Neural progenitor cell (in vitro differentiated cells): ENCODE results near the gene CCNE1.

Source experiments
- CTCF ChIP-seq: fragments of 200-600 bp; sonication (generic); IDR thresholded peaks from 2 replicates; pipeline ENCODE4 v1.5.1; 2017; ENCODE audit warnings: antibody characterized with exemption, mild to moderate bottlenecking
- EZH2 ChIP-seq: fragments of 200-600 bp; sonication (generic); IDR thresholded peaks from 2 replicates; pipeline ENCODE4 v1.6.1; 2017; ENCODE audit warnings: antibody characterized with exemption, mild to moderate bottlenecking, moderate library complexity

- TF ChIP-seq CTCF (peak; percentile 47), EZH2 (no peak)
These were observed 60.5 kb downstream of the CCNE1 start for GRCh38 chr19:29872224-29872731.
